Tibial artery (tissue), 4 donors: Measurements from ENCODE around the gene CRBN.

Source experiments
- DNase-seq, 2 donors: peaks; one replicate each; pipeline ENCODE4 v3.0.0-alpha.2; 2019
- H3K27ac ChIP-seq, 2 donors: fragments of 200-600 bp; sonication (generic) in 1 of 2; 1 replicate in 1 of 2; 2 replicates in 1 of 2; pipeline ENCODE4 v1.5.1; 2018 to 2019; ENCODE audit warnings: mild to moderate bottlenecking in 1 of 2
- H3K27me3 ChIP-seq, 2 donors: fragments of 200-600 bp; sonication (generic) in 1 of 2; one replicate each; pipeline versions ENCODE4 v1.5.1 to v1.6.0; 2016 to 2019
- H3K36me3 ChIP-seq, 3 donors: fragments of 200-600 bp; sonication (generic) in 2 of 3; one replicate each; pipeline ENCODE4 v1.5.1; 2016 to 2019; ENCODE audit warnings: mild to moderate bottlenecking in 2 of 3
- H3K4me1 ChIP-seq, 4 donors: fragments of 200-600 bp; sonication (generic) in 2 of 4; 1 replicate in 3 of 4; 2 replicates in 1 of 4; pipeline ENCODE4 v1.5.1; 2016 to 2019
- H3K4me3 ChIP-seq, 2 donors: fragments of 200-600 bp; sonication (generic) in 1 of 2; 1 replicate in 1 of 2; 2 replicates in 1 of 2; pipeline ENCODE4 v1.5.1; 2018 to 2019; ENCODE audit warnings: mild to moderate bottlenecking in 2 of 2
- H3K9me3 ChIP-seq, 3 donors: fragments of 200-600 bp; sonication (generic) in 1 of 3; one replicate each; pipeline ENCODE4 v1.5.1; 2016 to 2019
- intact Hi-C: fragments of 100-400 bp; cut with DNase I; formaldehyde crosslinking; loops from one replicate; pipeline ENCODE4 v1.15.0; 2023; ENCODE audit warnings: low total_unique reads
- TF ChIP-seq, protein P1 (sequence below), 2 experiments: fragments of 200-600 bp in 1 of 2; fragments of 450-650 bp in 1 of 2; IDR thresholded peaks; one replicate each; pipeline ENCODE4 v1.5.1; 2017 to 2019; ENCODE audit warnings: antibody characterized with exemption in 2 of 2, mild to moderate bottlenecking in 1 of 2, moderate library complexity in 1 of 2

Gene CRBN

DNA sequence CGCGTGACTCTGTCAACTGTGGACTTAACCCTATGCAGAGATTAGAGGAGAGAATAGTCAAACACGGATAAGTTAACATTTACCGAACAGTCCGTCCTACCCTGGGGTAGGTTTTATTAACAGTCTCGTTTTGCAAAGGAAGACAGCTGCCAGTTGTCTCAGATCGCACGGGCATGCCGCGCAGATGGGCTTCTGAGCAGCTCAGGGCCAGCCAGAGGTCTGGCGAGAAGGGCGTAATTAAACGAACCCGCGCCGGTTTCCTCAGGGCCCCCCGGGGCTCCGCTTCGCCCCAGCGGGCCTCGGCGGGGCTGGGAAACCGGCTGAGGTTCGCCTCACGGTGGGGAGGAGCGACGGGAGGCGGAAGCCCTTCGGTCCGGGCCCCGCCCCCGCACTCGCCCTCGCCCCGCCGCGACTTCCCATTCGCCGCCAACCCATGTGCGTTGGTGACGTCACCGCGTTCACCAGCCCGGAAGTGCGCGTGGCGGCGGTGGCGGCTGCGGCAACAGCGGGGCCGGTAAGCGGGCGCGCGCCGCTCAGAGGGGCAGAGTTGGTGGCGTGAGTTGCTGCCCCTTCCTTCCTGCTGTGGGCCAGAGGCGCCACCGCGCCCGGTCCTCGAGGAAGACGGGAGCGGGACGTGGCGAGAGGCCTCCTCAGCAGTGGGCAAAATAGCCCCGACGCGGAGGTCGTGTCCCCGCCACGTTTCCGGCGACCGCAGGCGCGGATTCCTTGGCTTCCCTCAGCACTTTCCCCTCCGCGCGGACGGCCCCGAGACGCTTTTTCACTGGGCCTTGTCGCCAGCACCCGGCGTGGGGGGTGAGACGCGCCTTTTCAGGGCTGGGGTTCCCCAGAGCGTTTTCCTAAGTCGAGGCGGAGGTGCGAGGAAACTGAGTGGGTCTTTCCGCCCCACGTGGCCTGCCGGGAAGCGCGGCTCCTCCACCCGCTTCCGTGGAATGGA, 52.7 kb downstream of the CRBN start, which contains the start of gene TRNT1:
Gene TRNT1, plus strand, starts transcription at position 464 of the 955 bp plus-strand sequence. CDS start 2,101 bp downstream, outside the sequence.
- peak; percentile 96 to 97 for DNase-seq
- Histone ChIP-seq H3K36me3 (peaks cover 7 to 26% (median 23%) of the 10 kb centered on the region in 3 donors), H3K27me3 (no peaks in the 10 kb centered on the region), H3K9me3 (no peaks in the 10 kb centered on the region), H3K4me1 (peaks cover 0 to 26% (median 16%) of the 10 kb centered on the region in 4 donors), H3K4me3 (peak within 1 kb of the TSS; percentile 79 to 99), H3K27ac (peak within 1 kb of the TSS; percentile 84 to 88)
- TF ChIP-seq, protein P1, sequence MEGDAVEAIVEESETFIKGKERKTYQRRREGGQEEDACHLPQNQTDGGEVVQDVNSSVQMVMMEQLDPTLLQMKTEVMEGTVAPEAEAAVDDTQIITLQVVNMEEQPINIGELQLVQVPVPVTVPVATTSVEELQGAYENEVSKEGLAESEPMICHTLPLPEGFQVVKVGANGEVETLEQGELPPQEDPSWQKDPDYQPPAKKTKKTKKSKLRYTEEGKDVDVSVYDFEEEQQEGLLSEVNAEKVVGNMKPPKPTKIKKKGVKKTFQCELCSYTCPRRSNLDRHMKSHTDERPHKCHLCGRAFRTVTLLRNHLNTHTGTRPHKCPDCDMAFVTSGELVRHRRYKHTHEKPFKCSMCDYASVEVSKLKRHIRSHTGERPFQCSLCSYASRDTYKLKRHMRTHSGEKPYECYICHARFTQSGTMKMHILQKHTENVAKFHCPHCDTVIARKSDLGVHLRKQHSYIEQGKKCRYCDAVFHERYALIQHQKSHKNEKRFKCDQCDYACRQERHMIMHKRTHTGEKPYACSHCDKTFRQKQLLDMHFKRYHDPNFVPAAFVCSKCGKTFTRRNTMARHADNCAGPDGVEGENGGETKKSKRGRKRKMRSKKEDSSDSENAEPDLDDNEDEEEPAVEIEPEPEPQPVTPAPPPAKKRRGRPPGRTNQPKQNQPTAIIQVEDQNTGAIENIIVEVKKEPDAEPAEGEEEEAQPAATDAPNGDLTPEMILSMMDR (IDR thresholded peaks at IDR 0.05): no peak
- intact Hi-C loops: no loop called here

DNA sequence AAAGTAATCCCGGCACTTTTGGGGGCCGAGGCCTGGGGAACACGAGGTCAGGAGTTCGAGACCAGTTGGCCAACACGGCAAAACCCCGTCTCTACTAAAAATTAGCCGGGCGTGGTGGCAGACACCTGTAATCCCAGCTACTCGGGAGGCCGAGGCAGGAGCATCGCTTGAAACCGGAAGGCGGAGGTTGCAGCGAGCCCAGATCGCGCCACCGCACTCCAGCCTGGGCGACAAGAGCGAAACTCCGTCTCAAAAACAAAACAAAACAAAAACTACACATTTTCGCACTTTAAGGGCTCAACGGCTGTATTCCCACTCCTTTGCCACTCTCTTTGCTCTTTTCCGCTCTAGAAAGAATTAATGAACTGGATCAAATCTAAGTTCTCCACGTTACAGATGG, 53.5 kb downstream of the CRBN start:
- Histone ChIP-seq H3K9me3 (no peaks in the 10 kb centered on the region), H3K36me3 (peaks cover 3 to 23% (median 20%) of the 10 kb centered on the region in 3 donors), H3K27ac (peak overlapping the region; percentile 84 to 88), H3K4me3 (peak overlapping the region; percentile 79 to 99), H3K4me1 (peaks cover 0 to 26% (median 16%) of the 10 kb centered on the region in 4 donors), H3K27me3 (no peaks in the 10 kb centered on the region)
- intact Hi-C loops: no loop called here
- TF ChIP-seq, protein P1 (IDR thresholded peaks at IDR 0.05): no peak
- DNase-seq: peak in 1 of 2 donors; percentile 20

DNA sequence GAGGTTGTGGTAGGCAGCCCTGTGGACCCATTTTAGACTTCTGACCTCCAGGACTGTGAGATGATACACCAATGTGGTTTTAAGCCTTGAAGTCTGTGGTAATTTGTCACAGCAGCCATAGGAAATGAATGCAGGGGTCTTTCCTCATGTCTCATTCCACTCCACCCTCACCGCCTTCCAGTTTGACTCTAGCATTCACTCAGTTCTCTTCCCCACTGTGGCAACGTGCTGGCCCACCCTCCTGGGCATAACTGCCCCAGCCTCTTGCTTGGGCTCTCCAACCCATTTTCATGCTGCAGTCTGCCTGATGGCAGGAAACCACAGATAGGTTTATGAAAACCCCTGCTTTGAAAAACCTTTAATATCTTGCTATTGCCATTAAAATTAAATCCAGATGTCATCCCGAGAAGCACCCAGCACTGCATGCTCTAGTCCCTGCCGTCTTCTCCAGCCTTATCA, 60.1 kb downstream of the CRBN start:
- TF ChIP-seq, protein P1 (IDR thresholded peaks at IDR 0.05): no peak
- H3K4me1 ChIP-seq: no peaks in the 10 kb centered on the region
- no peak overlapping the region for H3K4me3 ChIP-seq
- no peaks in the 10 kb centered on the region for H3K27me3 ChIP-seq
- no peak overlapping the region for H3K27ac ChIP-seq
- intact Hi-C loops: no loop called here
- no peaks in the 10 kb centered on the region for H3K9me3 ChIP-seq
- no peak for DNase-seq
- H3K36me3 ChIP-seq: no peaks in the 10 kb centered on the region

DNA sequence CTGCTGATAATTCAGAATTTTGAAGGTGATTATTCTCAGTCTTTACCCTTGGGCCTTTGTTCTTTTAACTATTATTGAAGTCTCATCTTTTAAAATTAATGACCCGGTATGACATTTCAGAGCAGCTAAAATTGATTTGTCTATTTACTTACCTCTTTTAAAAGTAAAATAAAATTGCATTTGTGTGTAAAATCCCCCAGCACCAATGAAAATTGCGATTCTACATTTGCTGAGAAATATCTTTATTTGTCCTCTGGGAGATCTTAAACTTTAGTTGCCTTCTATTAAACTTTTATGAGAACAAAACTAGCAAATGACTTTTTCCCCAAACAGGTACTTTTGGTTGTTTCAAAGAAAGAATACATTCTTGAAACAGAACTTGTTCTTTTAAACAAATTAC, 61.8 kb downstream of the CRBN start:
- no peaks in the 10 kb centered on the region for H3K27me3 ChIP-seq
- no peaks in the 10 kb centered on the region for H3K4me1 ChIP-seq
- H3K27ac ChIP-seq: no peak overlapping the region
- no peaks in the 10 kb centered on the region for H3K36me3 ChIP-seq
- TF ChIP-seq, protein P1 (IDR thresholded peaks at IDR 0.05): no peak
- no peak overlapping the region for H3K4me3 ChIP-seq
- no peaks in the 10 kb centered on the region for H3K9me3 ChIP-seq
- intact Hi-C loops: no loop called here
- no peak for DNase-seq

DNA sequence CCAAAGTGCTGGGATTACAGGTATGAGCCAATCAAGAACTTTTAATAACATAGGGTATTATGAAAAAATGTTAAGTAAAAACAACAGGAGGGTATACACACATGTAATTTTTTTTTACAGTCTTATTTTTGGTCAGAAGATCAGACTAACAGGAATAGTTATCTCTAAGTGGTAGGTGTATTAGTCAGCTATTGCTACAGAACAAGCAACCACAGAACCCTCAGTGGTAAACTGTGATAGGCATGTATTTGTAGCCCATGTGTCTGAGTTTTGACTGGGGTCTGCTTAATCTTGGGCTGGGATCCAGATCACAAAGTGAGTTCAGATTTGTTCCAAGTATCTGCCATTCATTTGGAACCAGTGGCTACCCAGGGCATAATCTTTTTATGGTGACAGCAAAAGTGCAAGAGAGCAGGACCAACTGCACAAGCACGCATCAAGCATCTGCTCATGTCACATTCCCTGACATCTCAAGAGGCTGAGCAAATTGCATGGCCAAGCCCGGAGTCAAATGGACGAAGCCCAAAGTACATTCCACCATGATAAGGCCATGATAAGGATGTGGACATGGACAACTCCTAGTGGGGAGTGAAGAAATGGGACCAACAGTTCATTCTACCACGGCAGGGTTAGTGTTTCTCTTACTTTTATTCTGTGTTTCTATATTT, 66.3 kb downstream of the CRBN start:
- Histone ChIP-seq H3K9me3 (no peaks in the 10 kb centered on the region), H3K27ac (no peak overlapping the region), H3K27me3 (no peaks in the 10 kb centered on the region), H3K36me3 (no peaks in the 10 kb centered on the region), H3K4me1 (no peaks in the 10 kb centered on the region), H3K4me3 (no peak overlapping the region)
- intact Hi-C loops: no loop called here
- DNase-seq: no peak
- TF ChIP-seq, protein P1 (IDR thresholded peaks at IDR 0.05): no peak
